HG02943 (cell line): ENCODE data around the gene ZNF169.
"Not testable (repeated sequence)": the region's sequence is repeated elsewhere in the genome, so short reads cannot be mapped to it uniquely, and the experiment has no call there.

ENCODE experiments used
- ATAC-seq: cut with Tn5 transposase; IDR thresholded peaks from one replicate; pipeline ENCODE4 v1.9.1; 2021; ENCODE audit warnings: mild to moderate bottlenecking, low read depth, moderate library complexity; ENCODE audit not compliant: unreplicated experiment

ZNF169 gene

GRCh38 chr9:94259077-94259862 lies at the start of gene ZNF169:
TSS of gene ZNF169 (plus strand) at chr9:94259298. CDS start at chr9:94278813, 19,515 bp downstream.
- ATAC-seq = peak; percentile 100

- no peak for ATAC-seq
These were observed 48.2 kb upstream of the ZNF169 start for GRCh38 chr9:94210616-94211603.

DNA sequence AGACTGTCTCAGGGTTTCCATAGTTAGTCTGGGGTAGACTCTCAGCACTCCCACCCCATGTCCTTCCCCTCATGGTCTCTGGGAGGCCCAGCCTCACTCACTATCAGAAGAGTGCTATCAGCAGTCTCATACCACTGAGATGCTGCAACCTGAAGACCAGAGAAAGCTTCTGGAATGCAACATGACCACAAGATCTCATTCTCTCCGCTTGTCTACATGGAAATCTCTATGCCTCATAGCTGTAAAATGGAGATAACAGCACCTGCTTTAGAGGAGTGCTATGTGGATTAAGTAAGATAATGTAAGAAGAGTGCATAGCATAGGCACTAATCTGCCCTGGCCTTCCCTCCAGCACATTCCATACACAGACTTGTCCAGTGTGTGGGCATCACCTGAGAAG lies 47.0 kb upstream of the ZNF169 start:
- ATAC-seq = no peak

DNA sequence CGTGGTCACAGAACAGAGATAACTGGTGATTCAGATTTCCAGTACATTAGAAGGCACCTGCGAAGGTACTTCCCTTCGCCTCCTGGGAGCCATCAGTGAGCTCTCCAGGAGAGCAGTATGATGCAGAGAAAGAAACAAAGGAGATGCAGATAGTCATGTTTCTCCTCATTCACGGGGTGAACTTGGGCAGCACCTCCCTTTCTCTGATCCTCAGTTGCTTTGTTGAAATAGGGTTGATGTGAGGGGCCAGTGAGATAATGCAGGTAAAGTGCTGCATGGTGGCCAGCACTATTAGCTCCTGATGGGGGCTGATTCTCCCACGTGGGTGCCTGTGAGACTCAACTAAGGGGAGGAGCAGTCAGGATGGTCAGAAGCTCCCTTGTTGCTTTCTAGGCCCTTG lies 46.6 kb upstream of the ZNF169 start:
- no peak for ATAC-seq

DNA sequence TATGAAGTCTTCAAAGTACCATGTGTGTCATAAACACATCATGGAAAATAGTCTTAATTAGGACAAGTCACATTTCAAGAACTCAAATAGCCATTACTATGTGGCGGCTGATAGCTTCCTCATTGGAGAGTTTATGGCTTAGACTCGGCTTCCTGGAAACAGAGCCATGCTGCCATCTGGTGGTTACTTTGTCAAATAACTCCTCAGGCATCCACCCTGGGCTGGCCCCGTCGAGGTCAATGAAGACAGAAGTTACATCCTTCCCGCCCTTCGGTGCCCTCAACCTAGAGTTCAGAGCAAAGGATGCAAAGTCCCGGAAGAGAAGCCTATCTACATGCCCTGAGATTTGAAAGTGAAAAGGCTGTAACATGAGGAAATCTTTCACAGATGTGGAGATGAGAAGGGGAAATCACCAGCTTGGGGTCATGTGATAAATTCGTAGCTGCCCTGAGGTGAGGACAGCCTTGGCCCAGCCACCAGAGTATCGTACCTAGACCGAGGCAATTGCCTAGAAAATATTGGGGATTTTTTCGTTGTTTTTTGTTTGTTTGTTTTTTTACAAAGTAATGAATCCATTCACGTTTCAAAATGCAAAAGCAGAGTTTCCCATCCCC lies 45.5 kb upstream of the ZNF169 start:
- ATAC-seq = peak; percentile 89

GRCh38 chr9:94222870-94223269 lies 36.2 kb upstream of the ZNF169 start:
- no peak for ATAC-seq

GRCh38 chr9:94225413-94225812 lies 33.7 kb upstream of the ZNF169 start:
- not testable (repeated sequence) for ATAC-seq

- ATAC-seq = no peak
These were observed 30.5 kb upstream of the ZNF169 start for GRCh38 chr9:94228616-94229015.

DNA sequence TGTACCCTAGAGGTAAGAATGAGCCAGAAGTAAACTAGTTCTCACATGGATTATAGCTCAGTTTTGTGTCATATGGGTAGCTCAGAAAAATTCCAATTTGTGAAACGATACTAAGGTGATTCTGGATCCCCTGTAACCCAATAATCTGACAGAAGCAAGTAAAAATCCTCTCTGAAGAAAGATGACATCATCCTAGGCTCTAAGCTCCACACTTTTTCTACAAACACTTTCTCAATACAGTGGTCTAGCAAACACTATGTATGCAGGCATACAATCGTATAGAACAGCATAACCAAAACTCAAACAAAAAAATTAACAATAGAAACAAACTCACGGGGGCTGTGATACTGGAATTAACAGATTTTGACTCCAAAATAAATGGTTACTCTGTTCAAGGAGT lies 26.7 kb upstream of the ZNF169 start:
- no peak for ATAC-seq

DNA sequence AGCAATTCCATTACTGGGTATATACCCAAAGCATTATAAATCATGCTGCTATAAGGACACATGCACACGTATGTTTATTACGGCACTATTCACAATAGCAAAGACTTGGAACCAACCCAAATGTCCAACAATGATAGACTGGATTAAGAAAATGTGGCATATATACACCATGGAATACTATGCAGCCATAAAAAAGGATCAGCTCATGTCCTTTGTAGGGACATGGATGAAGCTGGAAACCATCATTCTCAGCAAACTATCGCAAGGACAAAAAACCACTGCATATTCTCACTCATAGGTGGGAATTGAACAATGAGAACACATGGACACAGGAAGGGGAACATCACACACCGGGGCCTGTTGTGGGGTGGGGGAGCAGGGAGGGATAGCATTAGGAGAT lies 18.0 kb upstream of the ZNF169 start:
- ATAC-seq = not testable (repeated sequence)

DNA sequence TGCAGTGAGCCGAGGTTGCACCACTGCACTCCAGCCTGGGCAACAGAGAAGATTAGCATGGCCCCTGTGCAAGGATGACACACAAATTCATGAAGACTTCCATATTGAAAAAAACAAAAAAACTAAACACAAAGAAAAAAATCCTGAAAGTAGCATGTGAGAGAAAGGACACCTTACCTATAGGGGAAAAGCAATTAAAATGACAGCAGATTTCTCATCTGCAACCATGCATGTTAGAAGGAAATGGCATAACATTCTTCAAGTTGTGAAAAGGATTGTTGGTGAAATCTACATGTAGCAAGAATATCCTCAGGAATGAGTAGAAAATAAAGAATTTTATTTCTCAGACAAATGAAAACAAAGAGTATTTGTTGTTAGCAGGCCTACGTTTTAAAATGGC lies 13.4 kb upstream of the ZNF169 start:
- no peak for ATAC-seq

DNA sequence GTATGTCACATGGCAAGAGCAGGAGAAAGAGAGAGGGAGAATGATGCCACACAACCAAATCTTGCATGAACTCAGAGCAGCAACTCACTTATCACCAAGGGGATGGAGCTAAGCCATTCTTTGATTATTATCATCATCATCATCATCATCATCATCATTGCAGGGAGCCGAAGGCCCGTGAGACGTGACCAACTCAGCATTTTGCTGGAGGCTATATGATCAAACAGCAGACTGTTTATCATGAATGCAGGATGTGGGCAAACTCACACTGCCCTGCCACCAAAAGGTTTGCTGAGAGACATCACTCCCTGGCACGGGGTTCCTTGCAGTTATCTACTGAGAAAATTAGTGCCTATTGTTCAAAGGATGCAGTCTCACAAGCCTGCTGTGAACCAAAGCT lies 8.6 kb upstream of the ZNF169 start:
- no peak for ATAC-seq

DNA sequence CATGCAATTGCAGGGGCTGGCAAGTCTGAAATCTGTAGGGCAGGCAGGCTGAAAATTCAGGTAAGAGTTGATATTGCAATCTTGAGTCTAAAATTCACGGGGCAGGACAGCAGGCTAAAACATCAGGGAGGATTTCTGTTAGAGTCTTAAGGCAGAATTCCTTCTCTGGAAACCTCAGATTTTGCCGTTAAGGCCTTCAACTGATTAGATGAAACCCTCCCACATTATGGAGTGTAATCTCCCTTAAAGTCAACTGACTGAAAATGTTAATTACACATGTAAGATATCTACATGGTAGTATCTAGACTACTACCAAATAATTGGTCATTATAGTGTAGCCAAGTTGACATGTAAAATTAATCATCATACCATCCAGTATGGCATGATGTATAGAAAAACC lies 3.1 kb upstream of the ZNF169 start:
- no peak for ATAC-seq

GRCh38 chr9:94265626-94266402 lies 6.7 kb downstream of the ZNF169 start:
- not testable (repeated sequence) for ATAC-seq

GRCh38 chr9:94269264-94269663 lies 10.2 kb downstream of the ZNF169 start:
- no peak for ATAC-seq

- ATAC-seq = no peak
These were observed 10.9 kb downstream of the ZNF169 start for GRCh38 chr9:94270009-94270408.

- ATAC-seq = not testable (repeated sequence)
These were observed 17.9 kb downstream of the ZNF169 start for GRCh38 chr9:94277029-94277428.

DNA sequence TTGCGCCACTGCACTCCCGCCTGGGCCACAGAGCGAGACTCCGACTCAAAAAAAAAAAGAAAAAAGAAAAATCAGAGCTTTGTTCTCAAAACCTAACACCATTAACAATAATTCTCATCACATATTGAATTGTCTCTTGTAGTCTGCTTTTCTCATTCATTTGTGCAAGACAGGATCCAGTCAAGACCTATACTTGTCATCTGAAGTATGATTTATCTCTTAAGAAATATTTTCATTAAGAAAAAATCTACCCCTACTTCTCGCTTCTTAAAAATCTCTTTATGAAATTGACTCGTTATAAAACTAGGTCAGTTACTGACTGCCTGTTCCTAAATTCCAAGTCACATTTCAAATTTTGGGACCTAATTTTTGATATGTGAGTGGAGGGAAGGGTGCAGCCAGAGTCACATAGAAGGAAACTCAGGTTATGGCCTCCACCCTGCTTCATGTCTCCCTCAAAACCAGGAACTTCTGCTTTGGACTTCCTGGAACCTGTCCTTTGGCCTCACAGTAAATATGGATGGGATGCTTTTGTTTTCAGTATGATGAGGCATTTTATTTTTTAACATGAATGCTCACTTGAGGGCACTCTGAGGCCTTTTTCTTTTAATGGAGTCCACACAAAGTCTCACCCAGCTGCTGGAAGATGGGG lies 18.9 kb downstream of the ZNF169 start:
- no peak for ATAC-seq

GRCh38 chr9:94280409-94280989 lies 21.4 kb downstream of the ZNF169 start:
- ATAC-seq = no peak
